Daoy (cell line): ENCODE measurements around the gene KSR1. TPM values are rescaled to one million over a fixed set of nuclear protein-coding genes. Genes with fewer than 3 reads are reported as not detected.
"Not testable (repeated sequence)": the region's sequence is repeated elsewhere in the genome, so short reads cannot be mapped to it uniquely, and the experiment has no call there.

Experiments used
- DNase-seq: peaks from one replicate; pipeline ENCODE4 v3.0.0-alpha.2; 2015; ENCODE audit warnings: low read depth
- total RNA-seq: library from RNA; depleted of rRNA; stranded (reverse); fragments of >200 nt; shearing (Covaris generic); gene quantifications from 2 replicates; pipeline ENCODE4 v1.2.3, GENCODE V29; 2014

The KSR1 gene
- total RNA-seq, 1 experiment from 2014 or later = 59.5 TPM

- DNase-seq = no peak
Observed at GRCh38 chr17:27454089-27454488, 2.2 kb upstream of the KSR1 start.

- no peak for DNase-seq
Observed at GRCh38 chr17:27455236-27455913, 873 bp upstream of the KSR1 start.

- DNase-seq = no peak
Observed at GRCh38 chr17:27456681-27457359, 572 bp downstream of the KSR1 start.

GRCh38 chr17:27457360-27457715, 1.1 kb downstream of the KSR1 start:
- no peak for DNase-seq

DNA sequence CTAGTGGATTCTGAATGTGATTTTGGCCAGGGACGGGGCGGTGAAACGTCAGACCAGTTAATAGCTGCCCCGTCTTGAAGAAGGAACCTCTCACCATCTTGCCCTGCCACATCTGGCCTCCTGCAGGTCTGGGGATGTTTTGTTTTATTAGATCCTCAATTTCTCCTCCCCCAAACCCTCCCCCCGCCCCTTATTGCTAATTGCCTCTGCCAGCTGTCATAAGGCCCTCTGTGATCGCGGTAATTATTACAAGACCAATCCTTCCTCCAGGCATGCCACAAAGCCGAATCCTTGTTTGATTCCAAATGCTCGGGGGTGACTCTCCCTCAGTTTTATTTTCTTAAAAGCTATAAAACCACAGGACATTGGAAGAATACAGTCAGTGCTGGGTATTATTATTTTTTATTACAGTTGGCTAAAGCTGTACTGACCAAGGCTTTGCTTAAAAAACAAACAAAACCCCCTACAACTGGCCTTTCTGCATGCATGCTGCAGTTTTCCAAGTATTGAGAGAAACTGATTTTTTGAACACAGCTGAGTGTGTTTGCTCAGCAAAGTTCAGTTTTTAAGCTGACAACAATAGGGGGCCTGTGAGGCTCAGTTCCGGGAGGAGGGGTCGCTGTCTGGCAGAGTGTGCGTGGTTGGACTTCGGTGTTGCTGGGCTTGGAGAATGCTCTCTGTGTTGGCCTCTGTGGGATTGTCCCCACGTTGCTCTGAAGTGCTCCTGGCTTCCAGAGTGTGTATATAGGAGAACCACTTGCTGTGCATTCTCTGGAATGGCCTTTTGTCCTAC, 1.7 kb downstream of the KSR1 start:
- DNase-seq = peak; percentile 63

DNA sequence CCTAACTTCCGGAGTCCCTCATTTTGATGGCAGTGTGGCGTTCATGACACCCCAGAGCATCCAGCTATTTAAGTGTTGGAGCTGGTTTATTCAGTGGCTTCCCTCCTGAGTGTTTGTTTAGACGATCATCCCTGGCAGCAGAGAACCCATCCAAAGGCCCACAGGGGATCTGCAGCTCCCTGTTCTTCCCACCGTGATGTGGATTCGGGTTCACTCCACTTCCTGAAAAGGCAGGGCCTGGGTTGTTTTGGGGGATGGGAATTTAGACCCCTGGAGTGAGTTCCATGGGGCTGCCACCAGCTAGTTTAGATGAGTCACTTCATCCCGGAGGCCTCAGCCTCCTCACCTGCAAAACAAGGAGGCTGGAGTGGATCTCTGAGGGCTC, 2.3 kb downstream of the KSR1 start:
- DNase-seq = peak; percentile 67

DNA sequence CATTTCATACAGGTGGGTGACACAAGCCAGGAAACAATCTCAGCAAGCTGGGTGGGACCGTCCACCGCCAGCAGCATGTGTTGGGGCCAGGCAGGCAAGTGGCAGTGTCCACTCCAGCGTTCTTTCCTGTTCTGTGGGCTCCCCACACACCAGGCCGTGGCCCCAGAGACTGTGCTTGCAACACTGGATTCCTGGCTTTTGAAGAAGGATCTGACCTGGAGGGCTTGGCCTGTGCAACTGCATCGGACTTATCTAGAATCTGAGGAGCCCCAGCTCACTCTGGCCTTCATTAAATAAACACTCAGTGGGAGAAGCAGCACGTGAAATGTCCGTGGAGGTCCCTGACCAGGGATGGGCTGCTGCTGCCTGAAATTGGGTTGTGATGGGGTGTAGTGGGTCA, 3.2 kb downstream of the KSR1 start:
- DNase-seq = no peak

- no peak for DNase-seq
Observed at GRCh38 chr17:27460196-27460725, 4.0 kb downstream of the KSR1 start.

GRCh38 chr17:27461192-27461859, 5.1 kb downstream of the KSR1 start:
- peak; percentile 68 for DNase-seq

DNA sequence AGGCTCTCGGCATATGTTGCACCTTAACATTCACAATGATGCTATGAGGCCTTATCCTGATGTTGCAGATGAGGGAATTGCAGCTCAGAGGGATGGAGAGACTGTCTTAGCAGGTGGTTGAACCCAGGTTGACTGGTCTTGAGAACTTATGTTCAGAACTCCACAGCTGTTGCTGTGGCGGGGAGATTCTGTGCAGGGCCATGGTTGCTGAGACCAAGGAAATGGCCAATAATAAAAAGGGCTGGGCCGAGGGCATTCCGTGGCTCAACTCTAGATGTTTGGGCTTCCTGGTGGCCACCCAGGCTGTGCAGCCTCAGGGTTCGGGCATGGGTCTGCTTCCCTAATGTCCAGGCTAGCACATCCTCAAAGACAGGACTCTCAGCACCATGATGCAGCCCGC, 5.9 kb downstream of the KSR1 start:
- DNase-seq = no peak

DNA sequence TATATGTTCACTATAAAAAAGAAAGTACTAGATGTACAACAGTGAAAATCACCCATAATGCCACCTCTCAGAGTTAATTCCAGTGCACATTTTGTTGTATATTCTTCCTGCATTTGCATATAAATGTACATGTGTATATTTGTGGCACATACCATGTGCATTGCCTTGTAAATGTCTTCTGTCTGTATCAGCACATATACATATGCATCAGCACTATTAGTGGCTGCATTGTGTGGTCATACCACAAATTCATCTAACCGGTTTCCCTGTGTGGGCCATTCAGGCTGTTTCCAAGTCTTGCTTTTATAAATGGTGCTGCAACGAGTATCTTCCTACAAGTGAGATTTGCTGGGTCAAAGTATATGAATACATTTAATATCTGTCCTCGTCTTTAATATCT, 6.5 kb downstream of the KSR1 start:
- DNase-seq = no peak

DNA sequence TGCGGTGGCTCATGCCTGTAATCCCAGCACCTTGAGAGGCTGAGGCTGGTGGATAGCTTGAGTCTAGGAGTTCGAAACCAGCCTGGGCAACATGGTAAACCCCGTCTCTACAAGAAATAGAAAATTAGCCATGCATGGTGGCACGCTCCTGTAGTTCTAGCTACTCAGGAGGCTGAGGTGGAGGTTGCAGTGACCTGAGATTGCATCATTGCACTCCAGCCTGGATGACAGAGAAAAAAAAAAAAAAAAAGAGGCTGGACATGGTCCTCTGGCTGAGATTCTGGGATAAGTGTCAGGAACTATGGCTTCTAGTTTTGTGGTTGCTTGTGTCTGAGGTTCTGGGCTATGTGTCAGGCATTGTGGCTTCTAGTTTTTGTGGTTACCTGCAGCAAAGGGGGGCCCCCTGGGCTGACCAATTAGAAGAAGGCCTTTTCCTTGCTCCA, 7.0 kb downstream of the KSR1 start:
- DNase-seq = peak; percentile 62

- DNase-seq = not testable (repeated sequence)
Observed at GRCh38 chr17:27464019-27464418, 7.8 kb downstream of the KSR1 start.

GRCh38 chr17:27464431-27464830, 8.2 kb downstream of the KSR1 start:
- no peak for DNase-seq

DNA sequence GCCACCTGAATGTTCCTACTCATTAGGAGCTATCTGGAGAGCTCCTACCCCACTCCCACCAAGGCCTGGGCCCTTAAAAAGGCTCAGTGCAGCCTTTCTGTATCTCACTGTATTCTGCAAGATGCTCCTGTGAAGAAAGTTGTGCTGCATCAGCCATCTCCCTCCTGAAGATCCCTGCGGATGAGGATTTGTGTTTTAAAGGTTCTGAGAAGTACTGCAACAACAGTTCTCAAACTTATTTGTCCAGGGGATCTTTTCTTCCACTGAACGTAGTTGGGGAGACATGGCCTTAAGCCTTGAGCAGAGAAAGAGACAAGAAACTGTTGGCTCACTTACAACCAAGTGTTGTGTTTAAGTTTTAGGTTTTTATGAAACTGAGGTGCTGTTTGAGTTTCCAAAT, 9.6 kb downstream of the KSR1 start:
- not testable (repeated sequence) for DNase-seq

DNA sequence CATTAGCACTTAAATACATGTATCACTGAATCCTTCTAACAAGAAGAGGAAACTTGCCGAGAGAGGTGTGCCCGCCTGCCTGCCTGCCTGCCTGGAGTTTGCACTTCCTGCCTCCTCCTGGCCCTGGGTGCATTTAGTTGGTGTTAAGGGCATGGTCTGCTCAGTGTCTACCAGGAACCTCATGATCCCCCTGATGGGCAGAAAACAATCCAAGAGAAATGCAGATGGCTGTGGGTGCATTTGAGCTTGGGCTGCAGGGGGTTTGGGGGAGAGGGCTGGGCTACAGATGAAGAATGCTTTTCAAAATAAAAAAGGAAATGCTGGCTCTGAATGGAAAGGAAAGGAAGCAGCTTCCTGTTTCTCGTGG, 10.1 kb downstream of the KSR1 start:
- DNase-seq = no peak

DNA sequence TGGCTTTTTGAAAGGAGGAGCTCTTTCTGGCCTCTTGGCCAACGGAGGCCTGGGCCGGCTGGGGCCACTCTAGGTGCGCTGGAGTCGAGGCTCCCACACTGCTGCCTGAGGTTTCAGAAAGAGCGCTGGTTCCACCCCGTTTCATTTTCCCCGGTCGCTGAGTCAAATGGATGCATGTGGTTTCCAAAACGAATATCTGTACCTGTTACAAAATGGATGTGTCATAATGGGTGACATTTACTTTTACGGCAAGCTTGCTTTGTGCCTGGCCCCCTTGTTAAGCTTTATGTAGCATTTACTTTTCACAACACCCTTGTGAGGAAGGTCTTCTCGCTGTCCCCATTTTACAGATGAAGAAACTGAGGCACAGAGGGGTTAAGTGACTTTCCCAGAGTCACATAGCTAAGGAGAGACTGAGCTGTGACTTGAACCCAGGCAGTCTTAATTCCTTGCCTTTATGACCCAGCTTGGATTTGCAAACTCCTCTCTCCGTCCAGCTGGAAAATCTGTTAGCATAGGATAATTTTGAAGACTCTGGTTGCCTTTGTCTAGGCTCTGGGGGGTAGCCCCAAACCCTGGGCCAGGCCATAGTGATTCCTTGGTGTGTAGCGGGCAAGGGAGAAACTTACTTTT, 10.6 kb downstream of the KSR1 start:
- peak; percentile 58 for DNase-seq

DNA sequence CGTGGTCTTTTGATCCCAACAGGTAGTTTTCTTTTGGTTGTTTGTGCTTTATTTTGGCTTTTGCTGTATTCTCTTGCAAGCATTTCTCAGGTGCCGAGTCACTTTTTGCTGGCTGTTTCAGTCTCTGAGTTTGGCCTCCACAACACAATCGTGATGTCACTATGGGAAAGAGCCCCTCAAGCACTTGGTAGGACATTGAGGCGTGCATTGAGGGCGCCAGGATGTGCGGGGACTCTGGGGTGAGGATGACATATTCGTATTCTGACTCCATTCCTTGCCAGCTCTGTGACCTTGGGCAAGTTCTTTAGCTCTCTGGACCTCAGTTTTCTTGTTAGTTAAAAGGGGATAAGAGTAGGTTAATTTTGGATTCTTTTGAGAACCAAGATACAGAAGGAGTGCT, 13.0 kb downstream of the KSR1 start:
- DNase-seq = no peak

GRCh38 chr17:27471321-27472269, 15.3 kb downstream of the KSR1 start:
- DNase-seq = peak; percentile 97

GRCh38 chr17:27473190-27473747, 17.0 kb downstream of the KSR1 start:
- DNase-seq = peak; percentile 50
